GM18951 (cell line): Measurements from ENCODE around the gene VPS16.

Experiments
- POLR2A ChIP-seq: IDR thresholded peaks from 4 replicates; pipeline ENCODE4 v1.6.1; 2011; ENCODE audit warnings: mild to moderate bottlenecking; ENCODE audit not compliant: insufficient read length, insufficient read depth; ENCODE audit errors: extremely low read depth
- in situ Hi-C: fragments of 300-500 bp; cut with MboI; formaldehyde crosslinking; loops from one replicate; pipeline ENCODE4 v1.12.0; 2022; ENCODE audit warnings: low sequenced_read_pairs, mixed read lengths, inconsistent platforms; ENCODE audit not compliant: unreplicated experiment

The VPS16 gene

GRCh38 chr20:2858591-2858990 is 18.0 kb downstream of the VPS16 start:
- no peak for TF ChIP-seq POLR2A
- in situ Hi-C loops, result no loop called here

- in situ Hi-C loops, result no loop called here
- TF ChIP-seq POLR2A, result no peak
Measured at GRCh38 chr20:2859330-2860121, 19.0 kb downstream of the VPS16 start.

- in situ Hi-C loops, result no loop called here
- no peak for TF ChIP-seq POLR2A
Measured at GRCh38 chr20:2864626-2865025, 24.1 kb downstream of the VPS16 start.

- no peak for TF ChIP-seq POLR2A
- in situ Hi-C loops, result no loop called here
Measured at GRCh38 chr20:2865101-2865500, 24.6 kb downstream of the VPS16 start.

- in situ Hi-C loops, result no loop called here
- TF ChIP-seq POLR2A, result no peak
Measured at GRCh38 chr20:2865630-2866029, 25.1 kb downstream of the VPS16 start.

- in situ Hi-C loops, result no loop called here
- TF ChIP-seq POLR2A, result no peak
Measured at GRCh38 chr20:2866236-2866635, 25.7 kb downstream of the VPS16 start.

- no peak for TF ChIP-seq POLR2A
Measured at GRCh38 chr20:2867081-2867864, 26.7 kb downstream of the VPS16 start.

GRCh38 chr20:2869381-2869780 is 28.8 kb downstream of the VPS16 start:
- TF ChIP-seq POLR2A, result no peak
- in situ Hi-C loops, result no loop called here

More at GRCh38 chr20:2867081-2867864, 26.7 kb downstream of the VPS16 start:
- in situ Hi-C loops, result no loop called here

- in situ Hi-C loops, result no loop called here
Measured at GRCh38 chr20:2871111-2871465, 30.5 kb downstream of the VPS16 start.

GRCh38 chr20:2871661-2872458 is 31.3 kb downstream of the VPS16 start:
- TF ChIP-seq POLR2A, result no peak
- in situ Hi-C loops, result no loop called here

More at GRCh38 chr20:2871111-2871465, 30.5 kb downstream of the VPS16 start:
- no peak for TF ChIP-seq POLR2A

- in situ Hi-C loops, result no loop called here
Measured at GRCh38 chr20:2872459-2873009, 32.0 kb downstream of the VPS16 start.

GRCh38 chr20:2873010-2873746 is 32.6 kb downstream of the VPS16 start, which contains the start of gene PTPRA:
Gene PTPRA, plus strand, starts transcription at chr20:2873481. Its CDS starts 90,797 bp downstream, at chr20:2964278.
- in situ Hi-C loops, result no loop called here
- peak; percentile 99 for TF ChIP-seq POLR2A

More at GRCh38 chr20:2872459-2873009, 32.0 kb downstream of the VPS16 start:
- TF ChIP-seq POLR2A, result no peak

GRCh38 chr20:2873747-2874041 is 33.1 kb downstream of the VPS16 start:
- no peak for TF ChIP-seq POLR2A
- in situ Hi-C loops, result no loop called here

GRCh38 chr20:2874456-2874855 is 33.9 kb downstream of the VPS16 start:
- TF ChIP-seq POLR2A, result no peak
- in situ Hi-C loops, result no loop called here
